HL-60 (cell line): ENCODE results near the gene LGALS12.

ENCODE experiments used
- DNase-seq, 2 experiments: peaks; one replicate each; pipeline ENCODE4 v3.0.0-alpha.2; 2010 to 2020; ENCODE audit warnings: low read depth in 1 of 2, low spot score in 1 of 2
- H3K27ac ChIP-seq: fragments of 250-450 bp; sonication (Bioruptor Pico); replicated peaks from 2 replicates; pipeline ENCODE4 v1.5.1; 2020; ENCODE audit warnings: mild to moderate bottlenecking, moderate library complexity
- H3K27me3 ChIP-seq: fragments of 250-450 bp; sonication (Bioruptor Pico); 2 replicates; pipeline ENCODE4 v1.5.1; 2021; ENCODE audit warnings: mild to moderate bottlenecking, moderate library complexity; ENCODE audit not compliant: insufficient read depth, poor library complexity, severe bottlenecking
- H3K4me3 ChIP-seq: replicated peaks from 2 replicates; pipeline ENCODE4 v1.5.1; 2011; ENCODE audit warnings: mild to moderate bottlenecking, control low read depth, low read length; ENCODE audit not compliant: insufficient read depth
- CTCF ChIP-seq: IDR thresholded peaks from one replicate; pipeline ENCODE4 v1.5.1; 2011; ENCODE audit warnings: low read length, control low read depth, inconsistent platforms; ENCODE audit not compliant: insufficient read depth
- GABPA ChIP-seq: IDR thresholded peaks from 2 replicates; pipeline ENCODE4 v1.6.1; 2012; ENCODE audit warnings: low read depth
- POLR2AphosphoS5 ChIP-seq: IDR thresholded peaks from 2 replicates; pipeline ENCODE4 v1.6.1; 2012; ENCODE audit warnings: low read depth
- REST ChIP-seq: IDR thresholded peaks from 2 replicates; pipeline ENCODE4 v1.6.1; 2012; ENCODE audit warnings: low read depth; ENCODE audit not compliant: insufficient replicate concordance
- SPI1 ChIP-seq: IDR thresholded peaks from 2 replicates; pipeline ENCODE4 v1.6.1; 2012; ENCODE audit warnings: low read depth, mild to moderate bottlenecking, borderline replicate concordance

The LGALS12 gene

GRCh38 chr11:63557570-63557969 lies 51.7 kb downstream of the LGALS12 start:
- no peak for DNase-seq
- no peaks in the 10 kb centered on the region for H3K27me3 ChIP-seq
- no peak for TF ChIP-seq REST
- no peak for TF ChIP-seq SPI1
- TF ChIP-seq CTCF: no peak
- TF ChIP-seq GABPA: no peak
- no peak overlapping the region for H3K4me3 ChIP-seq
- no peak overlapping the region for H3K27ac ChIP-seq

GRCh38 chr11:63558459-63559157 lies 52.7 kb downstream of the LGALS12 start:
- H3K4me3 ChIP-seq: no peak overlapping the region
- no peak for TF ChIP-seq SPI1
- no peak for TF ChIP-seq REST
- no peak for TF ChIP-seq POLR2AphosphoS5
- no peak for TF ChIP-seq CTCF
- TF ChIP-seq GABPA: no peak
- no peaks in the 10 kb centered on the region for H3K27me3 ChIP-seq
- no peak overlapping the region for H3K27ac ChIP-seq
- no peak for DNase-seq

- peak in 1 of 2 experiments; percentile 20 for DNase-seq
- TF ChIP-seq GABPA (no peak), CTCF (no peak), SPI1 (no peak), POLR2AphosphoS5 (no peak), REST (no peak)
Measured at GRCh38 chr11:63560506-63561180, 54.8 kb downstream of the LGALS12 start.

More at GRCh38 chr11:63560506-63561180, 54.8 kb downstream of the LGALS12 start:
- H3K4me3 ChIP-seq: no peak overlapping the region
- H3K27ac ChIP-seq: no peak overlapping the region
- no peaks in the 10 kb centered on the region for H3K27me3 ChIP-seq
